Ovary (tissue), 9 donors: ENCODE data around the gene PLCB1. TPM values are rescaled to one million over a fixed set of nuclear protein-coding genes. Genes with fewer than 3 reads are reported as not detected.

ENCODE experiments used
- DNase-seq, 5 donors: peaks; one replicate each; pipeline ENCODE4 v3.0.0-alpha.2; 2019 to 2020
- H3K27ac ChIP-seq, 2 donors: fragments of 200-600 bp; one replicate each; pipeline versions ENCODE4 v1.5.1 to v1.8.0; 2019 to 2022
- H3K27me3 ChIP-seq: fragments of 200-600 bp; one replicate; pipeline ENCODE4 v1.8.0; 2022
- H3K36me3 ChIP-seq: fragments of 200-600 bp; sonication (generic); one replicate; pipeline ENCODE4 v1.5.1; 2019
- H3K4me1 ChIP-seq: one replicate; pipeline ENCODE4 v1.8.1; 2013; ENCODE audit warnings: mild to moderate bottlenecking, moderate library complexity; ENCODE audit not compliant: insufficient read depth
- H3K4me3 ChIP-seq: fragments of 200-600 bp; sonication (generic); one replicate; pipeline ENCODE4 v1.5.1; 2017
- H3K9me3 ChIP-seq, 2 donors: fragments of 200-600 bp in 1 of 2; sonication (generic) in 1 of 2; one replicate each; pipeline versions ENCODE4 v1.5.1 to v1.8.1; 2013 to 2019; ENCODE audit warnings: mild to moderate bottlenecking in 1 of 2, moderate library complexity in 1 of 2
- CTCF ChIP-seq, 3 donors: fragments of 450-650 bp in 2 of 3; fragments of 200-600 bp in 1 of 3; IDR thresholded peaks; one replicate each; pipeline versions ENCODE4 v1.5.1 to v1.8.0; 2016 to 2022; ENCODE audit warnings: antibody characterized with exemption in 3 of 3, mild to moderate bottlenecking in 1 of 3
- EP300 ChIP-seq: sonication (generic); formaldehyde crosslinking; IDR thresholded peaks from one replicate; pipeline ENCODE4 v1.6.1; 2017; ENCODE audit warnings: antibody characterized with exemption
- POLR2A ChIP-seq: fragments of 450-650 bp; IDR thresholded peaks from one replicate; pipeline ENCODE4 v1.6.1; 2017; ENCODE audit warnings: antibody characterized with exemption, mild to moderate bottlenecking, moderate library complexity
- WGBS, 3 donors: extraction: QIAGEN DNeasy Blood & Tissue Kit in 1 of 3; methylation state at CpG; one replicate each; pipeline versions ENCODE4 v1.1.5 to v1.1.7; 2013 to 2017; 5-methylcytosine and 5-hydroxymethylcytosine counted together
- intact Hi-C, 4 donors: fragments of 100-400 bp; cut with DNase I; formaldehyde crosslinking; loops; one replicate each; pipeline versions ENCODE4 v1.11.0 to v1.15.1; 2022 to 2023
- polyA plus RNA-seq, 2 donors: library from polyadenylated mRNA; stranded (reverse); fragments of 200-250 nt in 1 of 2; fragments of 350-450 nt in 1 of 2; fragmentation: Illumina TruSeq in 1 of 2; extraction: RNeasy Lipid Tissue Mini Kit (QIAGEN cat#74804) in 1 of 2; gene quantifications; one replicate each; pipeline ENCODE4 v1.2.3, GENCODE V29; 2013 to 2014
- total RNA-seq, 7 donors: library from RNA; depleted of rRNA in 2 of 7; stranded (reverse); fragments of >200 nt in 2 of 7; fragmentation: NEBNext Ultra II Directional in 3 of 7; extraction: Animal tissue kit (Norgen Biotek cat#: 25700) in 3 of 7; gene quantifications; one replicate each; pipeline versions ENCODE4 v1.1.0 to v1.2.4, GENCODE V29; 2016 to 2023
- donor health status: DM: no; HTN: no; CAD: no; lungs with moderate emphysema.
- donor health status: DM: no; HTN: no; CAD: no.
- donor health status: Bipolar disorder and iron deficiency.
- donor health status: DM: yes; HTN: yes; CAD: no.
- donor health status: DM: no; HTN: no; CAD: no.
- donor health status: DM: yes; HTN: yes; CAD: no.

Gene PLCB1
- total and polyA plus RNA-seq, 9 donors = 2.9 to 29.5 (median 9.0) TPM

GRCh38 chr20:8535403-8536261 is 403.6 kb downstream of the PLCB1 start:
- WGBS, 3 donors = 90 to 94% (median 92%) methylated on average over 3 of the region's 3 CpGs
- Histone ChIP-seq H3K36me3 (no peaks in the 10 kb centered on the region), H3K27me3 (no peaks in the 10 kb centered on the region), H3K27ac (no peak overlapping the region), H3K4me3 (no peak overlapping the region), H3K9me3 (no peaks in the 10 kb centered on the region), H3K4me1 (no peaks in the 10 kb centered on the region)
- TF ChIP-seq POLR2A (no peak), CTCF (IDR thresholded peaks at IDR 0.05) (no peak), EP300 (no peak)
- no peak for DNase-seq
- intact Hi-C loops = no loop called here

- no peaks in the 10 kb centered on the region for H3K4me1 ChIP-seq
- no peak overlapping the region for H3K4me3 ChIP-seq
- no peaks in the 10 kb centered on the region for H3K9me3 ChIP-seq
- no peak for DNase-seq
- no peak for TF ChIP-seq CTCF (IDR thresholded peaks at IDR 0.05)
- no peaks in the 10 kb centered on the region for H3K27me3 ChIP-seq
- 91 to 96% (median 94%) methylated on average over 5 of the region's 5 CpGs for WGBS, 3 donors
- H3K27ac ChIP-seq = no peak overlapping the region
- intact Hi-C loops = no loop called here
- H3K36me3 ChIP-seq = no peaks in the 10 kb centered on the region
Measured at GRCh38 chr20:8536262-8536618, 404.2 kb downstream of the PLCB1 start.

GRCh38 chr20:8540466-8540865 is 408.4 kb downstream of the PLCB1 start:
- intact Hi-C loops = no loop called here
- TF ChIP-seq POLR2A = no peak
- Histone ChIP-seq H3K27me3 (no peaks in the 10 kb centered on the region), H3K4me1 (no peaks in the 10 kb centered on the region), H3K9me3 (no peaks in the 10 kb centered on the region), H3K4me3 (no peak overlapping the region), H3K36me3 (no peaks in the 10 kb centered on the region), H3K27ac (no peak overlapping the region)
- no peak for DNase-seq

GRCh38 chr20:8542110-8542486 is 410.0 kb downstream of the PLCB1 start:
- Histone ChIP-seq H3K4me1 (no peaks in the 10 kb centered on the region), H3K4me3 (no peak overlapping the region), H3K27me3 (no peaks in the 10 kb centered on the region), H3K36me3 (no peaks in the 10 kb centered on the region), H3K9me3 (no peaks in the 10 kb centered on the region), H3K27ac (no peak overlapping the region)
- WGBS, 3 donors = 86 to 93% (median 89%) methylated on average over 9 of the region's 9 CpGs
- TF ChIP-seq POLR2A (no peak), EP300 (no peak), CTCF (IDR thresholded peaks at IDR 0.05) (no peak)
- DNase-seq = no peak
- intact Hi-C loops = no loop called here

- no peaks in the 10 kb centered on the region for H3K36me3 ChIP-seq
- 75 to 87% (median 85%) methylated on average over 3 of the region's 3 CpGs for WGBS, 3 donors
Measured at GRCh38 chr20:8545212-8545611, 413.1 kb downstream of the PLCB1 start.

More at GRCh38 chr20:8545212-8545611, 413.1 kb downstream of the PLCB1 start:
- Histone ChIP-seq H3K9me3 (no peaks in the 10 kb centered on the region), H3K4me3 (no peak overlapping the region), H3K27me3 (no peaks in the 10 kb centered on the region), H3K4me1 (no peaks in the 10 kb centered on the region), H3K27ac (no peak overlapping the region)
- DNase-seq = no peak
- intact Hi-C loops = no loop called here
- TF ChIP-seq CTCF (IDR thresholded peaks at IDR 0.05) = no peak
- no peak for TF ChIP-seq EP300
- TF ChIP-seq POLR2A = no peak
